Parathyroid adenoma (tissue), 2 donors: ENCODE data around the gene BHMT2.

Experiments used
- H2AFZ ChIP-seq: fragments of 300-600 bp; sonication (generic); one replicate; pipeline ENCODE4 v1.7.0; 2017; ENCODE audit warnings: antibody characterized with exemption, mild to moderate bottlenecking
- H3K27ac ChIP-seq: fragments of 300-600 bp; sonication (generic); one replicate; pipeline ENCODE4 v1.7.0; 2017
- H3K27me3 ChIP-seq: fragments of 300-600 bp; sonication (generic); one replicate; pipeline ENCODE4 v1.7.0; 2017; ENCODE audit warnings: low read length; ENCODE audit not compliant: control insufficient read depth, insufficient read depth
- H3K36me3 ChIP-seq: fragments of 300-600 bp; sonication (generic); one replicate; pipeline ENCODE4 v1.7.0; 2017; ENCODE audit warnings: low read length; ENCODE audit not compliant: control insufficient read depth, insufficient read depth
- H3K4me1 ChIP-seq: fragments of 300-600 bp; sonication (generic); one replicate; pipeline ENCODE4 v1.7.0; 2017; ENCODE audit warnings: control low read depth
- H3K4me2 ChIP-seq: fragments of 300-600 bp; sonication (generic); one replicate; pipeline ENCODE4 v1.7.0; 2017; ENCODE audit warnings: low read length
- H3K4me3 ChIP-seq: fragments of 300-600 bp; sonication (generic); one replicate; pipeline ENCODE4 v1.7.0; 2017; ENCODE audit warnings: low read depth, low read length
- H3K79me2 ChIP-seq: fragments of 300-600 bp; sonication (generic); one replicate; pipeline ENCODE4 v1.7.0; 2017; ENCODE audit warnings: control low read depth
- H3K9ac ChIP-seq: fragments of 300-600 bp; sonication (generic); one replicate; pipeline ENCODE4 v1.7.0; 2017; ENCODE audit warnings: mild to moderate bottlenecking
- H3K9me3 ChIP-seq: fragments of 300-600 bp; sonication (generic); one replicate; pipeline ENCODE4 v1.7.0; 2017; ENCODE audit warnings: low read length; ENCODE audit not compliant: control insufficient read depth
- CTCF ChIP-seq: fragments of 300-600 bp; sonication (generic); IDR thresholded peaks from one replicate; pipeline ENCODE4 v1.7.0; 2017; ENCODE audit warnings: antibody characterized with exemption, mild to moderate bottlenecking
- donor health status: primary hyperparathyroidism.

BHMT2 gene

GRCh38 chr5:79069488-79070349 lies at the start of gene BHMT2, which contains the start of gene DMGDH:
TSS of gene BHMT2 (plus strand) at chr5:79069767. CDS start at chr5:79069783, 16 bp downstream.
TSS of gene DMGDH (minus strand) at chr5:79069674. CDS start at chr5:79069620, 54 bp downstream.
- no peaks in the 10 kb centered on the region for H3K27me3 ChIP-seq
- H3K4me1 ChIP-seq, result no peaks in the 10 kb centered on the region
- H3K4me2 ChIP-seq, result no peak within 1 kb of the TSS
- peak within 1 kb of the TSS; percentile 27 for H3K27ac ChIP-seq
- no peak within 1 kb of the TSS for H3K9ac ChIP-seq
- peak within 1 kb of the TSS; percentile 16 for H3K4me3 ChIP-seq
- no peaks in the 10 kb centered on the region for H3K36me3 ChIP-seq
- no peaks in the 10 kb centered on the region for H3K79me2 ChIP-seq
- H3K9me3 ChIP-seq, result no peaks in the 10 kb centered on the region
- peak within 1 kb of the TSS; percentile 86 for H2AFZ ChIP-seq
- TF ChIP-seq CTCF, result no peak

- peak; percentile 79 for TF ChIP-seq CTCF
- Histone ChIP-seq H3K9ac (no peak overlapping the region), H3K27me3 (no peaks in the 10 kb centered on the region)
Observed at GRCh38 chr5:79020861-79021561, 48.6 kb upstream of the BHMT2 start.

GRCh38 chr5:79021753-79022152 lies 47.8 kb upstream of the BHMT2 start:
- Histone ChIP-seq H3K9ac (no peak overlapping the region), H3K4me3 (no peak overlapping the region), H3K4me1 (no peaks in the 10 kb centered on the region), H3K4me2 (no peak overlapping the region), H3K27ac (no peak overlapping the region), H3K9me3 (no peaks in the 10 kb centered on the region), H3K27me3 (no peaks in the 10 kb centered on the region), H3K36me3 (no peaks in the 10 kb centered on the region), H3K79me2 (no peaks in the 10 kb centered on the region), H2AFZ (no peak overlapping the region)
- no peak for TF ChIP-seq CTCF

More at GRCh38 chr5:79020861-79021561, 48.6 kb upstream of the BHMT2 start:
- Histone ChIP-seq H3K4me1 (no peaks in the 10 kb centered on the region), H3K4me3 (no peak overlapping the region), H3K36me3 (no peaks in the 10 kb centered on the region), H2AFZ (peak overlapping the region; percentile 51), H3K79me2 (no peaks in the 10 kb centered on the region), H3K4me2 (peak overlapping the region; percentile 38), H3K27ac (no peak overlapping the region), H3K9me3 (no peaks in the 10 kb centered on the region)

- Histone ChIP-seq H2AFZ (no peak overlapping the region), H3K36me3 (no peaks in the 10 kb centered on the region), H3K4me2 (no peak overlapping the region), H3K4me1 (no peaks in the 10 kb centered on the region), H3K9me3 (no peaks in the 10 kb centered on the region), H3K27ac (no peak overlapping the region), H3K4me3 (no peak overlapping the region), H3K79me2 (no peaks in the 10 kb centered on the region), H3K27me3 (no peaks in the 10 kb centered on the region), H3K9ac (no peak overlapping the region)
- no peak for TF ChIP-seq CTCF
Observed at GRCh38 chr5:79022771-79023170, 46.8 kb upstream of the BHMT2 start.
